ENCODE results near the gene SLC16A11. TPM values are rescaled to one million over a fixed set of nuclear protein-coding genes. Genes with fewer than 3 reads are reported as not detected.
"Not testable (repeated sequence)": the region's sequence is repeated elsewhere in the genome, so short reads cannot be mapped to it uniquely, and the experiment has no call there.

Gene SLC16A11, protein sequence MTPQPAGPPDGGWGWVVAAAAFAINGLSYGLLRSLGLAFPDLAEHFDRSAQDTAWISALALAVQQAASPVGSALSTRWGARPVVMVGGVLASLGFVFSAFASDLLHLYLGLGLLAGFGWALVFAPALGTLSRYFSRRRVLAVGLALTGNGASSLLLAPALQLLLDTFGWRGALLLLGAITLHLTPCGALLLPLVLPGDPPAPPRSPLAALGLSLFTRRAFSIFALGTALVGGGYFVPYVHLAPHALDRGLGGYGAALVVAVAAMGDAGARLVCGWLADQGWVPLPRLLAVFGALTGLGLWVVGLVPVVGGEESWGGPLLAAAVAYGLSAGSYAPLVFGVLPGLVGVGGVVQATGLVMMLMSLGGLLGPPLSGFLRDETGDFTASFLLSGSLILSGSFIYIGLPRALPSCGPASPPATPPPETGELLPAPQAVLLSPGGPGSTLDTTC
- 0.22 and 1.2 TPM in 2 replicates for total RNA-seq

DNA sequence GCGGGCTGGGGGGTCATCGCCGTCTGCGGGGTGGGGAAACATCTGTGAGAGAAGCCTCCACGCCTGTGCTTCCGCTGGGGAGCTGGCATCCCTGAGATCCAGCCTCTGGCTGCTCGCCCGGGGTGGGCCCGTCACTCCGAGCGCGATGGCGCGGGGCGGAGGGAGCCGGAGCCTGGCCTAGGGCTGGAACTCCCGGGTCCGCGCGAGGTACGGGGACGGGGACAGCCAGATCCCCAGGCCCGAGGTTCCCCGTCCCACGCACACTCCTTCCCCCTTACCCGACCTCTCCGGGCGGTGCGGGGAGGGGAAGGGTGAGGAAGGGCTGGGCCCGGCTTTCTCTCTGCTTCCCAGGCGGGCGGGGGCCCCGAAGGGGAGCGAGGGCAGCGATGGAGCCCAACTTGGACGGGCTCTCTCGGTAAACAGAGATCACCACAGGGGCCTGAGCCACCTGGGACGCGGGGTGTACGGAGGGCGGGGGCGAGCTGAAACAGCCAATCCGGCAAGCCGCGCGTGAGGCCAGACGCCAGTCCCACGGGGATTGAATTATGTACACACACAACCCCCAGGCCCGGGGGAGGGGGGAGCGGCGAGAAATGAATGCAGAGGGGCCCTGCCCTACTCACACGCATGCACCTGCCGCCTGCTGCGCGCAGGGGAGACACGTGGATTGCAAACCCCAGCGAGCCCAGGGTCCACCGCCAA is at the start of gene SLC16A11:
SLC16A11 (minus strand) TSS at position 596 of the 702 bp plus-strand sequence; CDS start at position 17, 579 bp downstream.
- DNase-seq (ENCODE audit: low read depth in 2 of 2) = peak; percentile 40 to 52

DNA sequence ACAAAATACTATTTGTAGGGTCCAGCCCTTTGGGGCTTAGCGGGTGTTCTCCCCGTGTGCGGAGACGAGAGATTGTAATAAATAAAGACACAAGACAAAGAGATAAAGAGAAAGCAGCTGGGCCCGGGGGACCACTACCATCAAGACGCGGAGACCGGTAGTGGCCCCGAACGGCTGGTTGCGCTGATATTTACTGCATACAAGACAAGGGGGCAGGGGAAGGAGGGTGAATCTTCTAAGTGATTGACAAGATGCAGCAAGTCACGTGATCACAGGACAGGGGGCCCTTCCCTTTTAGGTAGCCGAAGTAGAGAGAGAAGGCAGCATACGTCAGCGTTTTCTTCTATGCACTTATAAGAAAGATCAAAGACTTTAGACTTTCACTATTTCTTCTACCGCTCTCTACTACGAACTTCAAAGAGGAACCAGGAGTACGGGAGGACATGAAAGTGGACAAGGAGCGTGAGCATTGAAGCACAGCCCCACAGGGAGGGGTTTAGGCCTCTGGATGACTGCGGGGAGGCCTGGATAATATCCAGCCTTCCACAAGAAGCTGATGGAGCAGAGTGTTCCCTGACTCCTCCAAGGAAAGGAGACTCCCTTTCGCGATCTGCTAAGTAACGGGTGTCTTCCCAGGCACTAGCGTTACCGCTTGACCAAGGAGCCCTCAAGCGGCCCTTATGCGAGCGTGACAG is 47.6 kb upstream of the SLC16A11 start:
- not testable (repeated sequence) for DNase-seq (ENCODE audit: low read depth in 2 of 2)

DNA sequence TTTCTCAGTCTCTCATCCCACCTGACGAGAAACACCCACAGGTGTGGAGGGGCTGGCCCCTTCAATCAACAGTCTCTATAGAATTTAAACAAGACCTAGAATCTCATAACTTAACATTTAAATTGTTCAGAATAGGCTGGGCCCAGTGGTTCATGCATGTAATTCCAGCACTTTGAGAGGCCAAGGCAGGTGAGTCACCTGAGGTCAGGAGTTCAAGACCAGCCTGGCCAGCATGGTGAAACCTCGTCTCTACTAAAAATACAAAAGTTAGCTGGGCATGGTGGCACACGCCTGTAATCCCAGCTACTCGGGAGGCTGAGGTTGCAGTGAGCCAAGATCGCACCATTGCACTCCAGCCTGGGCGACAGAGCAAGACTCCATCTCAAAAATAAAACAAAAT is 45.7 kb upstream of the SLC16A11 start:
- not testable (repeated sequence) for DNase-seq (ENCODE audit: low read depth in 2 of 2)

DNA sequence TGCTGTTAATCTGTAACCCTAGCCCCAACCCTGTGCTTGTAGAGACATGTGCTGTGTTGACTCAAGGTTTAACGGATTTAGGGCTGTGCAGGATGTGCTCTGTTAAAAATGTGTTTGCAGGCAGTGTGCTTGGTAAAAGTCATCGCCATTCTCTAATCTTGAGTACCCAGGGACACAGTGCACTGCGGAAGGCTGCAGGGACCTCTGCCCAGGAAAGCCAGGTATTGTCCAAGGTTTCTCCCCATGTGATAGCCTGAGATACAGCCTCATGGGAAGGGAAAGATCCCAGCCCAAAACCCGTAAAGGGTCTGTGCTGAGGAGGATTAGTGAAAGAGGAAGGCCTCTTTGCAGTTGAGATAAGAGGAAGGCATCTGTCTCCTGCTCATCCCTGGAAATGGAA is 44.5 kb upstream of the SLC16A11 start:
- not testable (repeated sequence) for DNase-seq (ENCODE audit: low read depth in 2 of 2)

DNA sequence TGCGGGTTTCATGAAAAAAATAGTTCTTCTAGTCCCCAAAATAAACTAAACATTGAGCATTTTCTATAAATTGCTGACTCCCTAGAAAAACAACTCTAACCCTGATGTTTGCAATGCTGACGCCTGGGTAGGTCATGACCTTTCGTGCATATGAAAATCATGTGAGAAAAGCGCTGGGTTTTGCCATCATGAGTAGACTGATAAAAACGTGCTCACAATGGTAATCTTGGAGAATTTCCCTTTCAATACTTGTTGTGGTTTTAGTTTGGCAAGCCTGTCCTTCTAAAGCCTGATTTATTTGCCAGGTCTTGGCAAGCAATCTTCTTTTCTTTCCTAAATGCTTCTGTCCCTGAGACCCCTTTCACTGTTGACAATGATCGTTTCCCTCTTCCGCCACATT is 40.2 kb upstream of the SLC16A11 start:
- DNase-seq (ENCODE audit: low read depth in 2 of 2) = peak; percentile 21 to 90

DNA sequence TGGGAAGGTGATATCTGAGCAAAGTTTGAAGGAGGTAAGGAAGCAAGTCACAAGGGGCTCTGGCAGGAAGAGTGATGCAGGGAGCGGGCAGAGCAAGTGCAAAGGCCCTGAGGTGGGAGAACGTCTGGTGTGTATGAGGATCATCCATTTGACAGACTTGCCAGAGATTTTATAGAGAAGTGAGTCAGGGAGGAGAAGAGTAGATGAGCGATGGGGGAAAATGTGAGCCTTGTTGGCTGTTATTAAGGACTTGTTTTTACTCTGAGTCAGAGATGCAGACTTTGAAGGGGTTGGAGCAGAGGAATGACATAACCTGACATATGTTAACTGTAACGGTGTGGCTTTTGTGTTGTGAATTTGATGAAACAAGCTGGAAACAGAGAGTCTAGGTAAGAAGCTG is 39.7 kb upstream of the SLC16A11 start:
- DNase-seq (ENCODE audit: low read depth in 2 of 2) = peak in 1 of 2 donors; percentile 43

DNA sequence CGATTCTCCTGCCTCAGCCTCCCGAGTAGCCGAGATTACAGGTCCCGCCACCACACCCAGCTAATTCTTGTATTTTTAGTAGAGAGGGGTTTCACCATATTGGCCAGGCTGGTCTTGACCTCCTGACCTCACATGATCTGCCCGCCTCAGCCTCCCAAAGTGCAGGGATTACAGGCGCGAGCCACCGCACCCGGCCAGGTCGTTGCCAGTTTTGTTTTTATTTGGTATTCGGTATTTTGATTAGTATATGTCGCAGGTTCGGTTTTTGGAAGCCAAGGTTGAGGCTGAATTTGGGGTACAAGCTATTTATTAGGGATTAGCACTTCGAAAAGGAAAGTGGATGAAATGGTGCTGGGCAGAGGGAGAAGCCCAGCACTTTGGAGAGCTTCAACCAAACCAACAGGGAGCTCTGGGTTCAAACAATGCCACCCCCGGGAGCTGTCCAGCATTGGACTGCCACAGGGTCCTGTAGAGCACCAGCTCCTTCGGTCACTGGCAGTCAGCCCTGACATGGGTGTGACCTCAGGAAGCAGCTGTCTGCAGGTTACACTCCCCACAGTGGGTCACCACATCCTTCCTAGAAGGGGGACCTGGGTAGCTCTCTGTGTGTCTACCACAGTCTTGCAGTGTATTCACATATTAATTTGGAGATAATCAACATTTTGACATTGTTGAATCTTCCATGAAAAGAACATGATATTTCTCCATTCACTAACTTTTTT is 37.6 kb upstream of the SLC16A11 start:
- DNase-seq (ENCODE audit: low read depth in 2 of 2) = peak; percentile 27 to 49

DNA sequence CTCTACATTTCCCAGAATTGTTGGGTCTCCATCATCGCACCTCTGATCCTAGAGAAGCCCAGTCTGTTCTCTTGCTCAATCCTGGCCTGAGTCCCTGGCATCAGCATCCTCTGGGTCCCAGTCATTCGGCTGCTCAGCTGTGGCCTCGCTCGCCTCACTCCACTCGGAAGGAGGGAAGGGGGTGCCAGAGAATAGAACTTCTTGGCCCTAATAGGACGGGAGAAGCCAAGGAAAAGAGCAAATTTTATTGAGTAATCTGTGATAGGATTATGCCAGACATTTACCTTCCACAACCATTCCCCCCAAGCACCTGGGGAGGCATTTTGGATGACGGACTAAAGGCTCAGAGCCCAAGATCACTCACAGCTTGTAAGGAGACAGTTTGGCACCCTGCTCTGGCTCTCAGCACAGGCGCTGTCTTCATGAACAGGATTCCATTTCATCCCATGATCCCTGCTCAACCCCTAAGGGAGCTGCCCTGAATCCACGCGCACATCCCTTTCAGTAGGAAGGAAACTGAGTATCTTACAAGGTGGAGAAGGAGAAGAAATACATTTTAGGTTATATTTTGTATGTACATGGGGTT is 36.7 kb upstream of the SLC16A11 start:
- peak in 1 of 2 donors; percentile 20 for DNase-seq (ENCODE audit: low read depth in 2 of 2)

DNA sequence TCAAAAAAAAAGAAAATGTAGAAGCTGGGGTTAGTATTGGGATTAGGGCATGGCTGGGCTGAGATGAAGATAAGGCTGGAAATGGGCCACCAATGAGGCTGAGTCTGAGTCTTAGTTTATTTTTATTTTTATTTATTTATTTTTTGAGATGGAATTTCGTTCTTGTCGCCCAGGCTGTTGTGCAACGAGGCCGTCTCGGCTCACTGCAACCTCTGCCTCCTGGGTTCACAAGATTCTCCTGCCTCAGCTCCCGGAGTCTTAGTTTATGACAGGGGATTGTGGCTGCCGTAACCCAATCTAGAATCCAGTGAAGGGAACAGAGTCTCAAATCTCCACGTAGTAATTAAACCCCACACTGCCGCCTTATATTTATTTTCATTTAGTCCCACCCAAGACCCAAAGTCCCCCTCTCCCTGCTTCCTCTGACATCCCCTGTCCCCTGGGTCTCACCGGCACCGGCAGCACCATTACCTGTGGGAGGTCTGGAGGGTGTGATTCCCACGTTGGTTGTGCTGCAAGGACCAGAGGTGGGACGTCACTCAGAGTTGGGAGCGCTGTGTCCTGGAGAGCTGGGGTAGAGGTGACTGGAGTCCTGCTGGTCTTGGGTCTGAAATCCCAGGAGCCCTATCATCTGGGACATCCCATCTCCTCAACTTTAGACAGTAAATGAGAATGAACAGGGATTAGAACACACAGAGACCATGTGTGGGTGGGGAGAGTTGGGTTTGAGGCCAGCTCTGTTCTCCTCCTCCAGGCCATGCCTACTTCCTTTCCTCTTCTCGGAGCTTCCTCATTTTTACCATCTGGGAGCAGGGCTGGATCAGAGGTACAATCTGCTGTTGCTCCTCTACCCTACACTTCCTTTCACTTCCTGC is 35.9 kb upstream of the SLC16A11 start, which contains the start of gene CLEC10A:
CLEC10A (minus strand) TSS at position 671 of the 875 bp plus-strand sequence. CDS start 1,439 bp downstream, outside the sequence.
- no peak for DNase-seq (ENCODE audit: low read depth in 2 of 2)

DNA sequence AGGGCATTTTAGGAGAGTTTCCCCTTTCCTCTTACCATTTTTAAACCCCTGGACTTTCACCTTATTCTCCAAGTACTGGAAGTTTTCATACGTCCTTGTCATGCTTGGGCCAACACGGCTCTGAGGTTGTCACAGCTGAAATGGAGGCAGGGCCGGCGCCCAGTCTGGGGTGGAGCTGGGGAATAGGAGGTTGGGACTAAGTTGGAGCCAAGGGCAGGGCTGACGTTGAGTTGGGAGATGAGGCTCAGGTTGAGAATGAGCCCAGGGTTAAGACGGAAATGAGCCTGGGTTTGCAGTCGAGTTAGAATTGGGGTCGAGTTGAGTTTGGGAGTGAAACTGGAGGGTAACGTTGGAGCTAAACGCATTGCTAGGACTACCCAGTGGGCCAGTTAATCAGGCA is 34.8 kb upstream of the SLC16A11 start:
- no peak for DNase-seq (ENCODE audit: low read depth in 2 of 2)

DNA sequence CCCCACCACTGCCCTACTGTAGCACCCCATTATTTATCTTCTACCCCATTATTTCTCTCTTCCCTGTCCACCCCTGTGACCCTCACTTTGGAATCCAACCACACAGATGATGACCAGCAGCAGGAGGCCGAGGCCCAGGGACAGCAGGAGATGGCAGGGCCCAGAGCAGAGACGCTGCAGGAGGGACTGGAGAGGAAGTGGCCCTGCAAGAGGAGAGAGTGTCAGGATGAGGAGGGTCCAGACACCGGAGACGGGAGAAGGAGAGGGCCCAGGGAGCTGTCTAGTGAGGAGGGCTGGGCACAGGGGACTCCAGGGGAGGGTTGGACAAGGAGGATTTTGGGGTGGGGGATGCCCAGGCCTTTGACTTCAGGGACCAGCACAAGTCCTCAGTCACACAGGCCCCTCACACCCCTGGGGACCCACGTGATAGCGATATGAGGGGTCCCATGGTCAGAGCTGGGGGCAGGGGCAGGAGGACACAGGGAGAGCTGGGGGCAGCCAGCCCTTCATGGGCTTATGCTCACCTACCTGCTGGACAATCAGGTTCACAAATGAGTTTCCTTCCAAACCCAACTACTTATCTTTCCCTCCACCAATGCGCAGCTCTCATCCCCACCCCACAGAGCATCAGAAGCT is 34.1 kb upstream of the SLC16A11 start:
- no peak for DNase-seq (ENCODE audit: low read depth in 2 of 2)

DNA sequence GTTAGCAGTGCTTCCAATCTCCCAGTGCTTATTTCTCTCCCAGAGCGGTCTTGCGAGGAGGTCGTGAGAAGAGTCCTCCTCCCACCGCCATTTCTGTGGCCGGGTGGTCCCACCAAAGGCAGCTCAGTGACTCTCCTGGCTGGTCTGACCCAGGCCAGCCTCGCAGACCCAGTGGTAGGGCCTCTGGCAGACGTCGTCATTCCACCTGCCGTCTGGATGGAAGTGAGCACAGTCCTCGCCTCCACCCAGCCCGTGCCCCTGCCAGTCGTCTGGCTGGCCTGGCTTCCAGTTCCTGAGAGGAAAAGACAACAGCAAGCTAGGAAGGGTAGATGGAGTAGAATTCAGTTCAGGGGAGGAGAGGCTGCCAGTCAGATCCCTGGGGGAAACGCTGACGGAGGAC is 31.0 kb upstream of the SLC16A11 start:
- DNase-seq (ENCODE audit: low read depth in 2 of 2) = no peak

DNA sequence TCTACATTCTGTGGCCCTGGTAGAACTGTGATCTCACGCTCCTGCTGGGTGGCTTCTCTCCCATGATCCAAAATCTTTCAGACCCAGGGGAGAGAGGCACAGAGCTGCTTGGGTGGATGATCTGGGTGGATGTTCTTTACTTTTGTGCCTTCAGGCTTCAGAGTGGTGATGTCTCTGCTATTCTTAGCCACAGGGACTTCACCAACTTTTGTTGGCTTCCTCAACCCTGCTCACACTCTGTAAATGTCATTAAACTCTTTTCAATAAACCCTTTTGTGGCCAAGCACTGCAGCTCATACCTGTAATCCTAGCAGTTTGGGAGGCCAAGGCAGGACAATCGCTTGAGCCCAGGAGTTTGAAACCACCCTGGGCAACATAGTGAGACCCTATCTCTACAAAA is 28.5 kb upstream of the SLC16A11 start:
- no peak for DNase-seq (ENCODE audit: low read depth in 2 of 2)

DNA sequence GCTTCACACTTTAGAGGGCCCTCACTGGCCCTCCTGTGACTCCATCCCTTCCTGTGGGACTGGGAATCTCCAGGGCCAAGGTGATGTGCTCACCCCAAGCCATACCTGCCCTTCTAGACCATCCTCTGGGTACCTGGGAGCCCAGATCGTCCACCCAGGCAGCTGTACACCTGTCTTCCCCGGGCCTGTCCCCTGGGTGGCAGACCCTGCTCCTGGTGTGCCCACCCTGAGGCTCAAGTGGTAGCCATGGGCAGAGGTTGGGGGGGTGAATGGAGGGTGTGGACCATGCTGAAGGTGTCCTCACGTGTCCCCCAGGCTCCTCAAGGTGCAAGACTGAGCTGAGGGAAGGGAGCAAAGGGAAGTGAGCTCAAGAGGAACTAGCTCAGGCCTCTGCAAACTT is 26.8 kb upstream of the SLC16A11 start:
- DNase-seq (ENCODE audit: low read depth in 2 of 2) = no peak

DNA sequence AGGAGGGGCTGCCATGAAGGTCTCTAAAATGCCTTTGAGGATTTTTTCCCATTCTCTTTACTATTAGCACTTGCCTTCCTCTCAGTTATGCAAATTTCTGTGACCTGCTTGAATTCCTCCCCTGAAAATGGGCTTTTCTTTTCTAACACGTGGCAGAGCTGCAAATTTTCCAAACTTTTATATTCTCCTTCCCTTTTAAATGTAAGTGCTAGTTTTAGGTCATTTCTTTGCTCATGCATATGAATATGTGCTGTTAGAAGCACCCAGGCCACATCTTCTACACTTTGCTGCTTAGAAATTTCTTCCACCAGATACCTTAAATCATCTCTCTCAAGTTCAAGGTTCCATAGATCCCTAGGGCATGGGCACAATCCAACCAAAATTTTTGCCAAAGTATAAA is 24.4 kb upstream of the SLC16A11 start:
- no peak for DNase-seq (ENCODE audit: low read depth in 2 of 2)

DNA sequence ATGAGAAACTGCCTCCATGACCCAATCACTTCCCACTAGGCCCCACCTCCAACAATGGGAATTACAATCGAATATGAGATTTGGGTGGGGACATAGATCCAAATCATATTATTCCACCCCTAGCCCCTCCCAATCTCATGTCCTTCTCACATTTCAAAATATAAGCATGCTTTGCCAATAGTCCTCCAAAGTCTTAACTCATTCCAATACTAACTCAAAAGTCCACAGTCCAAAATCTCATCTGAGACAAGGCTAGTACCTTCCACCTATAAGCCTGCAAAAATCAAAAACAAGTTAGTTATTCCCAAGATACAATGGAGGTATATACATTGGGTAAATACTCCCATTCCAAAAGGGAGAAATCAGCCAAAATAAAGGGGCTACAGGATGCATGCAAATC is 23.3 kb upstream of the SLC16A11 start:
- no peak for DNase-seq (ENCODE audit: low read depth in 2 of 2)

DNA sequence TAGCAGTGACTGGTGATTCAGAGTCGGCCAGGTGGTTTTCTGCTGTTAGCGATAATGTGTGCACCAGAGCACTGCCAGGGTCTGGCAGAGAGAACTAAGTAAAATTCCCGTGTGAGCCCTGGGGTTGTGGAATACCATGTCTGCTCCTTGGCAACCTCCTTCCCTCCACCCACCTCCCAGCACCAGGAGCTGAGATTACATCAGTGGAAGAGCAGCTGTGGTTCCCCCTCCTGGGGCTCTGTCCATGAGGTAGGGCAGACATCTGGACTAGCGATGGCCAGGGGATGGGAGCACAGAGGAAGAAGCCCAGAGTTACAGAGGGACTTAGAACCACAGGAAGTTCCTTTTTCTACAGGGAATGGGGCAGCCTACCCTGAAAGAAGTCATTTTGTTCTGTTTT is 20.4 kb upstream of the SLC16A11 start:
- no peak for DNase-seq (ENCODE audit: low read depth in 2 of 2)

DNA sequence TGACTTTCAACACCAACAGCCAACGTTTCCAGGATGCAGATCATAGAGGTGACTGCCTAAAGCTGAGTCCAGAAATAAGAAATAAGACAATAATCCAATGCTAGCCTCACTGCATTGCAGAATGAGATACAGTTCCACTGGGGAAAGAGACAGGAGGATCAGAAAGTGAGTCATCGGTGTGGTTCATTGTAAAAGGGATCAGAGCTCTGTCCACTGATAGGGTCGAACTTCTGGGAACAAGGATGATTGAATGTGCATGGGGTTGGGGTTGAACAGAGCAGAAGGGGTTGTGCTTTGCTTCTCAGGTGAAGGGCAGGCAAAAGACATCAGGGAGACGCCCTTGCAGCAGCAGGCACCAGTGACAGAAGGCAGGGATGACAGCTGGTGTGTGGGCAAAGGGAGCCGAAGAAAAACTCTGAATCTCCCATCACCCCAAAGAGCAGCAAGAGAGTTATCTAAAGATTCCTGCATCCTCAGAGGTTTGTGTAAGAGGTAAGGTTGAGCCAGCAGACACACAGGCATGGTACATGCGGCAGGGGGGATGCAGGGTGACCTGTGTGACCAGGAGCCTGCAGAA is 19.7 kb upstream of the SLC16A11 start:
- no peak for DNase-seq (ENCODE audit: low read depth in 2 of 2)
